Measurements from ENCODE around the gene TOMM22.

GRCh38 chr22:38733329-38733723, 51.6 kb downstream of the TOMM22 start:
- TF ChIP-seq CTCF (conservative IDR thresholded peaks at IDR 0.05 in 1 of 2, IDR thresholded peaks at IDR 0.05 in 1 of 2; ENCODE audit: low read depth in 1 of 2, low read length in 2 of 2) (peak; percentile 65 to 72), EZH2 (IDR thresholded peaks at IDR 0.05; ENCODE audit: low read length, missing control alignments) (no peak)

Data from fibroblast of lung (primary cell).